Measurements from ENCODE around the gene ABCA7.

The ABCA7 gene

GRCh38 chr19:991932-992669, 47.8 kb upstream of the ABCA7 start:
- Histone ChIP-seq H3K4me3 (ENCODE audit: insufficient read depth in 1 of 2, low read depth in 1 of 2, low read length in 2 of 2) (no peak overlapping the region), H4K91ac (ENCODE audit: low read length) (no peak overlapping the region), H3K14ac (ENCODE audit: low read length in 2 of 2) (no peak overlapping the region), H4K8ac (ENCODE audit: low read length) (no peak overlapping the region), H3K36me3 (ENCODE audit: control insufficient read depth in 1 of 2, insufficient read depth in 2 of 2, low read depth in 1 of 2, low read length in 2 of 2) (peaks cover 21 to 79% of the 10 kb centered on the region in 2 experiments), H3K9ac (ENCODE audit: low read length) (no peak overlapping the region), H3K27me3 (ENCODE audit: control insufficient read depth in 1 of 2, insufficient read depth in 1 of 2, low read length in 2 of 2) (peaks cover 13 to 18% of the 10 kb centered on the region in 2 experiments), H3K4me1 (ENCODE audit: control insufficient read depth, insufficient read depth, low read depth, low read length) (peaks cover 65% of the 10 kb centered on the region), H3K79me1 (replicated peaks; ENCODE audit: low read length, poor library complexity, severe bottlenecking) (peaks cover 5% of the 10 kb centered on the region), H2BK15ac (ENCODE audit: low read depth, poor library complexity, severe bottlenecking) (no peak overlapping the region), H3K9me3 (ENCODE audit: control insufficient read depth, low read length) (no peaks in the 10 kb centered on the region), H2BK120ac (ENCODE audit: low read depth, low read length) (no peak overlapping the region), H2BK5ac (ENCODE audit: low read depth, low read length, poor library complexity, severe bottlenecking) (no peak overlapping the region), H3K18ac (ENCODE audit: low read depth in 1 of 2, low read length in 2 of 2) (no peak overlapping the region), H2BK12ac (ENCODE audit: low read length in 2 of 2) (no peak overlapping the region), H3K27ac (ENCODE audit: low read length, poor library complexity, severe bottlenecking) (no peak overlapping the region), H3K23ac (ENCODE audit: low read length in 2 of 2) (no peak overlapping the region), H3K4ac (ENCODE audit: low read depth in 1 of 2, low read length in 2 of 2) (no peak overlapping the region), H2AFZ (ENCODE audit: low read depth, low read length) (no peak overlapping the region), H3K4me2 (ENCODE audit: low read length, poor library complexity, severe bottlenecking) (no peak overlapping the region), H2AK5ac (ENCODE audit: low read length, severe bottlenecking) (no peak overlapping the region)
- DNase-seq, result no peak
- 96% methylated on average over 37 of the region's 42 CpGs for WGBS

- peaks cover 18 to 23% of the 10 kb centered on the region in 2 experiments for H3K27me3 ChIP-seq (ENCODE audit: control insufficient read depth in 1 of 2, insufficient read depth in 1 of 2, low read length in 2 of 2)
- no peak overlapping the region for H3K23ac ChIP-seq (ENCODE audit: low read length in 2 of 2)
- H3K18ac ChIP-seq (ENCODE audit: low read depth in 1 of 2, low read length in 2 of 2), result no peak overlapping the region
- H2AFZ ChIP-seq (ENCODE audit: low read depth, low read length), result no peak overlapping the region
- peaks cover 61% of the 10 kb centered on the region for H3K4me1 ChIP-seq (ENCODE audit: control insufficient read depth, insufficient read depth, low read depth, low read length)
- 94% methylated on average over 12 of the region's 13 CpGs for WGBS
- H3K4ac ChIP-seq (ENCODE audit: low read depth in 1 of 2, low read length in 2 of 2), result no peak overlapping the region
- H2BK120ac ChIP-seq (ENCODE audit: low read depth, low read length), result no peak overlapping the region
- H3K4me3 ChIP-seq (ENCODE audit: insufficient read depth in 1 of 2, low read depth in 1 of 2, low read length in 2 of 2), result no peak overlapping the region
- H3K36me3 ChIP-seq (ENCODE audit: control insufficient read depth in 1 of 2, insufficient read depth in 2 of 2, low read depth in 1 of 2, low read length in 2 of 2), result peaks cover 18 to 74% of the 10 kb centered on the region in 2 experiments
- no peaks in the 10 kb centered on the region for H3K9me3 ChIP-seq (ENCODE audit: control insufficient read depth, low read length)
- no peak overlapping the region for H3K4me2 ChIP-seq (ENCODE audit: low read length, poor library complexity, severe bottlenecking)
- no peak overlapping the region for H4K8ac ChIP-seq (ENCODE audit: low read length)
- no peak overlapping the region for H3K9ac ChIP-seq (ENCODE audit: low read length)
- no peak overlapping the region for H2BK15ac ChIP-seq (ENCODE audit: low read depth, poor library complexity, severe bottlenecking)
- no peak overlapping the region for H2AK5ac ChIP-seq (ENCODE audit: low read length, severe bottlenecking)
- no peak overlapping the region for H2BK5ac ChIP-seq (ENCODE audit: low read depth, low read length, poor library complexity, severe bottlenecking)
- no peak overlapping the region for H3K27ac ChIP-seq (ENCODE audit: low read length, poor library complexity, severe bottlenecking)
- no peak overlapping the region for H2BK12ac ChIP-seq (ENCODE audit: low read length in 2 of 2)
- no peak for DNase-seq
- no peak overlapping the region for H4K91ac ChIP-seq (ENCODE audit: low read length)
- H3K79me1 ChIP-seq (replicated peaks; ENCODE audit: low read length, poor library complexity, severe bottlenecking), result peaks cover 5% of the 10 kb centered on the region
- no peak overlapping the region for H3K14ac ChIP-seq (ENCODE audit: low read length in 2 of 2)
These were observed 47.2 kb upstream of the ABCA7 start for GRCh38 chr19:992670-993055.

- H3K4me2 ChIP-seq (ENCODE audit: low read length, poor library complexity, severe bottlenecking), result no peak overlapping the region
- no peak overlapping the region for H3K4ac ChIP-seq (ENCODE audit: low read depth in 1 of 2, low read length in 2 of 2)
- no peak overlapping the region for H3K9ac ChIP-seq (ENCODE audit: low read length)
- no peak for DNase-seq
- no peak overlapping the region for H2BK15ac ChIP-seq (ENCODE audit: low read depth, poor library complexity, severe bottlenecking)
- H3K14ac ChIP-seq (ENCODE audit: low read length in 2 of 2), result no peak overlapping the region
- H3K27me3 ChIP-seq (ENCODE audit: control insufficient read depth in 1 of 2, insufficient read depth in 1 of 2, low read length in 2 of 2), result peaks cover 25 to 31% of the 10 kb centered on the region in 2 experiments
- H3K36me3 ChIP-seq (ENCODE audit: control insufficient read depth in 1 of 2, insufficient read depth in 2 of 2, low read depth in 1 of 2, low read length in 2 of 2), result peaks cover 13 to 70% of the 10 kb centered on the region in 2 experiments
- H2BK5ac ChIP-seq (ENCODE audit: low read depth, low read length, poor library complexity, severe bottlenecking), result no peak overlapping the region
- no peak overlapping the region for H3K4me3 ChIP-seq (ENCODE audit: insufficient read depth in 1 of 2, low read depth in 1 of 2, low read length in 2 of 2)
- 89% methylated on average over 17 of the region's 17 CpGs for WGBS
- no peak overlapping the region for H2AK5ac ChIP-seq (ENCODE audit: low read length, severe bottlenecking)
- H3K9me3 ChIP-seq (ENCODE audit: control insufficient read depth, low read length), result no peaks in the 10 kb centered on the region
- peaks cover 54% of the 10 kb centered on the region for H3K4me1 ChIP-seq (ENCODE audit: control insufficient read depth, insufficient read depth, low read depth, low read length)
- H4K91ac ChIP-seq (ENCODE audit: low read length), result no peak overlapping the region
- H2BK12ac ChIP-seq (ENCODE audit: low read length in 2 of 2), result no peak overlapping the region
- H2BK120ac ChIP-seq (ENCODE audit: low read depth, low read length), result no peak overlapping the region
- H3K23ac ChIP-seq (ENCODE audit: low read length in 2 of 2), result no peak overlapping the region
- H3K18ac ChIP-seq (ENCODE audit: low read depth in 1 of 2, low read length in 2 of 2), result no peak overlapping the region
- peaks cover 5% of the 10 kb centered on the region for H3K79me1 ChIP-seq (replicated peaks; ENCODE audit: low read length, poor library complexity, severe bottlenecking)
- H2AFZ ChIP-seq (ENCODE audit: low read depth, low read length), result no peak overlapping the region
- no peak overlapping the region for H4K8ac ChIP-seq (ENCODE audit: low read length)
- H3K27ac ChIP-seq (ENCODE audit: low read length, poor library complexity, severe bottlenecking), result no peak overlapping the region
These were observed 46.5 kb upstream of the ABCA7 start for GRCh38 chr19:993361-993830.

GRCh38 chr19:993831-994393, 46.0 kb upstream of the ABCA7 start:
- no peak overlapping the region for H3K9ac ChIP-seq (ENCODE audit: low read length)
- H3K23ac ChIP-seq (ENCODE audit: low read length in 2 of 2), result no peak overlapping the region
- peaks cover 27 to 36% of the 10 kb centered on the region in 2 experiments for H3K27me3 ChIP-seq (ENCODE audit: control insufficient read depth in 1 of 2, insufficient read depth in 1 of 2, low read length in 2 of 2)
- H3K9me3 ChIP-seq (ENCODE audit: control insufficient read depth, low read length), result no peaks in the 10 kb centered on the region
- H3K27ac ChIP-seq (ENCODE audit: low read length, poor library complexity, severe bottlenecking), result no peak overlapping the region
- H3K36me3 ChIP-seq (ENCODE audit: control insufficient read depth in 1 of 2, insufficient read depth in 2 of 2, low read depth in 1 of 2, low read length in 2 of 2), result peaks cover 10 to 66% of the 10 kb centered on the region in 2 experiments
- no peak overlapping the region for H2BK12ac ChIP-seq (ENCODE audit: low read length in 2 of 2)
- 96% methylated on average over 39 of the region's 43 CpGs for WGBS
- no peak overlapping the region for H3K4ac ChIP-seq (ENCODE audit: low read depth in 1 of 2, low read length in 2 of 2)
- peaks cover 5% of the 10 kb centered on the region for H3K79me1 ChIP-seq (replicated peaks; ENCODE audit: low read length, poor library complexity, severe bottlenecking)
- no peak overlapping the region for H3K18ac ChIP-seq (ENCODE audit: low read depth in 1 of 2, low read length in 2 of 2)
- H2BK120ac ChIP-seq (ENCODE audit: low read depth, low read length), result no peak overlapping the region
- peaks cover 52% of the 10 kb centered on the region for H3K4me1 ChIP-seq (ENCODE audit: control insufficient read depth, insufficient read depth, low read depth, low read length)
- no peak overlapping the region for H2BK15ac ChIP-seq (ENCODE audit: low read depth, poor library complexity, severe bottlenecking)
- no peak for DNase-seq
- no peak overlapping the region for H3K4me2 ChIP-seq (ENCODE audit: low read length, poor library complexity, severe bottlenecking)
- no peak overlapping the region for H2AFZ ChIP-seq (ENCODE audit: low read depth, low read length)
- no peak overlapping the region for H4K8ac ChIP-seq (ENCODE audit: low read length)
- no peak overlapping the region for H3K14ac ChIP-seq (ENCODE audit: low read length in 2 of 2)
- no peak overlapping the region for H2AK5ac ChIP-seq (ENCODE audit: low read length, severe bottlenecking)
- H4K91ac ChIP-seq (ENCODE audit: low read length), result no peak overlapping the region
- H2BK5ac ChIP-seq (ENCODE audit: low read depth, low read length, poor library complexity, severe bottlenecking), result no peak overlapping the region
- H3K4me3 ChIP-seq (ENCODE audit: insufficient read depth in 1 of 2, low read depth in 1 of 2, low read length in 2 of 2), result no peak overlapping the region

Measured in mesenchymal stem cell (in vitro differentiated cells and primary cell).